Gastrocnemius medialis (tissue), 4 donors: Measurements from ENCODE around the gene CIT.

ENCODE experiments used
- CTCF ChIP-seq, 5 experiments: fragments of 450-650 bp in 3 of 5; fragments of 200-600 bp in 2 of 5; sonication (generic) in 2 of 5; IDR thresholded peaks in 4 of 5; conservative IDR thresholded peaks in 1 of 5; 1 replicate in 4 of 5; 2 replicates in 1 of 5; pipeline ENCODE4 v1.5.1; 2016 to 2019; ENCODE audit warnings: antibody characterized with exemption in 5 of 5, mild to moderate bottlenecking in 3 of 5, moderate library complexity in 3 of 5
- POLR2A ChIP-seq, 2 donors: fragments of 450-650 bp; IDR thresholded peaks; one replicate each; pipeline ENCODE4 v1.6.1; 2017; ENCODE audit warnings: antibody characterized with exemption in 2 of 2, mild to moderate bottlenecking in 2 of 2, moderate library complexity in 2 of 2

DNA sequence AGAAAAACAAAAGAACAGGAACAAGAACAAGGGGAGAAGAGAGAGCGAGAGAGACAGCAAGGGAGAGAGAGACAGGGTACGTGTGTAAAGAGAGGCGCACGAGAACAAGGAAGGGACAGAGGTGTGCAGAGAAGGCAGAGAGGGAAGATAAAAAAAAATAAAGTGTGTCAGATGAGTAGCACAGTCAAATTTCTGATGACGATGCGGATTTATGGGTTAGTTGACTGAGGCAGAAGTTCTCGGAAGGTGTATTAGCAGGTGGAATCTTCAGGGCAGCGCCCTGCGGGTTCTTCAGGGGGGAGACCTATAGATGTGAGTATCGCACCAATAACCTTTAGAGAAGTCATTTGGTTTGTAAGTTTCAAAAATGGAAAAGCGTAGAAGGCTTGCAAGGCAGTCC lies 164.4 kb downstream of the CIT start:
- TF ChIP-seq POLR2A (IDR thresholded peaks at IDR 0.05) (no peak), CTCF (IDR thresholded peaks at IDR 0.05 in 4 of 5, conservative IDR thresholded peaks at IDR 0.05 in 1 of 5) (no peak)
